Left cardiac atrium (tissue), 4 donors: ENCODE measurements around the gene DFFB. TPM values are rescaled to one million over a fixed set of nuclear protein-coding genes. Genes with fewer than 3 reads are reported as not detected.

Experiments
- ATAC-seq, 2 donors: fragments of 200-7000 bp; cut with Tn5 transposase; one replicate each; pipeline ENCODE4 v1.9.1; 2020; ENCODE audit warnings: mild to moderate bottlenecking in 2 of 2, moderate library complexity in 2 of 2
- DNase-seq: peaks from one replicate; pipeline ENCODE4 v3.0.0-alpha.2; 2020
- intact Hi-C, 2 donors: fragments of 100-400 bp; cut with DNase I; formaldehyde crosslinking; loops; one replicate each; pipeline versions ENCODE4 v1.14.1 to v1.15.1; 2022 to 2023
- total RNA-seq, 2 donors: library from RNA; stranded (reverse); fragmentation: NEBNext Ultra II Directional; extraction: Animal tissue kit (Norgen Biotek cat#: 25700); gene quantifications; one replicate each; pipeline ENCODE4 v1.2.1, GENCODE V29; 2021
- donor health status: DM: no; HTN: yes; CAD: no.
- donor health status: DM: no; HTN: yes; CAD: no; lungs with severe emphysema.
- donor health status: DM: yes; HTN: yes; CAD: no.
- donor health status: Dilated cardiomyopathy.

DFFB gene
- total RNA-seq, 2 donors from 2014 or later: 4.0 to 4.1 TPM

- DNase-seq: peak; percentile 8
- ATAC-seq: no peak
- intact Hi-C loops: no loop called here
Observed at GRCh38 chr1:3931007-3931912, 74.0 kb downstream of the DFFB start.

- intact Hi-C loops: no loop called here
- no peak for DNase-seq
- ATAC-seq: no peak
Observed at GRCh38 chr1:3932156-3932919, 75.1 kb downstream of the DFFB start.

Other genes starting within 250 kb of the DFFB start
- 10 to 100 TPM; 12.4 to 15.8 TPM for gene MEGF6, start 246.0 kb upstream of the DFFB start, total RNA-seq
- 10 to 100 TPM; 41.3 to 42.6 TPM for gene TPRG1L, start 232.5 kb upstream of the DFFB start, total RNA-seq
- gene WRAP73, start 207.4 kb upstream of the DFFB start, total RNA-seq: 10 to 100 TPM; 11.3 to 11.8 TPM
- under 1 TPM in 1 of 2 donors, not detected in 1; 0.06 TPM for gene TP73, start 205.0 kb upstream of the DFFB start, total RNA-seq
- not detected for gene CCDC27, start 105.0 kb upstream of the DFFB start, total RNA-seq
- gene SMIM1, start 84.7 kb upstream of the DFFB start, total RNA-seq: 10 to 100 TPM; 25.4 to 35.9 TPM
- 10 to 100 TPM; 41.4 to 43.4 TPM for gene LRRC47, start 61.0 kb upstream of the DFFB start, total RNA-seq
- 10 to 100 TPM; 28.6 to 37.5 TPM for gene CEP104, start 265 bp upstream of the DFFB start, total RNA-seq
- gene C1orf174, start 42.8 kb downstream of the DFFB start, total RNA-seq: 10 to 100 TPM; 13.2 to 14.0 TPM